GM23248 (cell line): ENCODE results near the gene IGFL3. TPM values are rescaled to one million over a fixed set of nuclear protein-coding genes. Genes with fewer than 3 reads are reported as not detected.

Source experiments
- DNase-seq: peaks from one replicate; pipeline ENCODE4 v3.0.0-alpha.2; 2015
- H2AFZ ChIP-seq: fragments of 200-600 bp; sonication (generic); 2 replicates; pipeline ENCODE4 v1.6.1; 2016; ENCODE audit warnings: antibody characterized with exemption
- H3F3A ChIP-seq: fragments of 200-600 bp; sonication (generic); 2 replicates; pipeline ENCODE4 v1.6.1; 2016; ENCODE audit warnings: mild to moderate bottlenecking, antibody characterized with exemption, mixed run types; ENCODE audit not compliant: insufficient read depth
- H3K27ac ChIP-seq: fragments of 200-600 bp; sonication (generic); 2 replicates; pipeline ENCODE4 v1.5.1; 2016; ENCODE audit warnings: mild to moderate bottlenecking
- H3K27me3 ChIP-seq: fragments of 200-600 bp; sonication (generic); replicated peaks from 2 replicates; pipeline ENCODE4 v1.6.1; 2016; ENCODE audit warnings: mild to moderate bottlenecking; ENCODE audit not compliant: insufficient read depth
- H3K36me3 ChIP-seq: fragments of 200-600 bp; sonication (generic); 2 replicates; pipeline ENCODE4 v1.6.1; 2016; ENCODE audit warnings: low read depth, mild to moderate bottlenecking
- H3K4me1 ChIP-seq: fragments of 200-600 bp; sonication (generic); 2 replicates; pipeline ENCODE4 v1.6.1; 2016; ENCODE audit warnings: mild to moderate bottlenecking; ENCODE audit not compliant: insufficient read depth
- H3K4me2 ChIP-seq: fragments of 200-600 bp; sonication (generic); one replicate; pipeline ENCODE4 v1.6.1; 2016; ENCODE audit warnings: mild to moderate bottlenecking; ENCODE audit not compliant: unreplicated experiment
- H3K4me3 ChIP-seq: fragments of 200-600 bp; sonication (generic); 2 replicates; pipeline ENCODE4 v1.5.1; 2016; ENCODE audit warnings: mild to moderate bottlenecking
- H3K79me2 ChIP-seq: fragments of 200-600 bp; sonication (generic); 2 replicates; pipeline ENCODE4 v1.6.1; 2016; ENCODE audit warnings: mild to moderate bottlenecking; ENCODE audit not compliant: insufficient read depth
- H3K9ac ChIP-seq: fragments of 200-600 bp; sonication (generic); 2 replicates; pipeline ENCODE4 v1.6.1; 2016; ENCODE audit warnings: mild to moderate bottlenecking
- H3K9me2 ChIP-seq: fragments of 200-600 bp; sonication (generic); 2 replicates; pipeline ENCODE4 v1.6.1; 2016; ENCODE audit warnings: mixed run types, mild to moderate bottlenecking, moderate library complexity; ENCODE audit not compliant: insufficient read depth
- H3K9me3 ChIP-seq: fragments of 200-600 bp; sonication (generic); one replicate; pipeline ENCODE4 v1.6.1; 2017; ENCODE audit warnings: low read depth
- H4K20me1 ChIP-seq: fragments of 200-600 bp; sonication (generic); 2 replicates; pipeline ENCODE4 v1.6.0; 2016; ENCODE audit not compliant: insufficient read depth
- EZH2 ChIP-seq: fragments of 200-600 bp; sonication (generic); IDR thresholded peaks from 2 replicates; pipeline ENCODE4 v1.6.1; 2018; ENCODE audit warnings: antibody characterized with exemption, mild to moderate bottlenecking; ENCODE audit not compliant: insufficient read depth, poor library complexity, severe bottlenecking
- EZH2phosphoT487 ChIP-seq: fragments of 200-600 bp; sonication (generic); IDR thresholded peaks from 2 replicates; pipeline ENCODE4 v1.6.1; 2018; ENCODE audit warnings: antibody characterized with exemption, moderate library complexity, mild to moderate bottlenecking, low read depth; ENCODE audit not compliant: insufficient read depth
- WGBS, 2 experiments: methylation state at CpG; one replicate each; pipeline ENCODE4 v1.1.6; 2015 to 2017; ENCODE audit warnings: low lambda C conversion rate in 2 of 2, low coverage in 1 of 2; ENCODE audit errors: missing lambda C conversion rate in 2 of 2; 5-methylcytosine and 5-hydroxymethylcytosine counted together
- in situ Hi-C: fragments of 300-500 bp; cut with MboI; formaldehyde crosslinking; loops from 2 replicates; pipeline ENCODE4 v1.15.0; 2020
- polyA plus RNA-seq: library from polyadenylated mRNA; unstranded; fragments of >200 nt; fragmentation: Nextera tagmentation; extraction: Ambion mirVana; gene quantifications from 2 replicates; pipeline ENCODE4 v1.2.1, GENCODE V29; 2016
- total RNA-seq: library from RNA; depleted of rRNA; stranded (reverse); fragments of >200 nt; shearing (Covaris generic); gene quantifications from 2 replicates; pipeline ENCODE4 v1.2.3, GENCODE V29; 2014

The IGFL3 gene
- total and polyA plus RNA-seq, 2 experiments from 2014 or later, result not detected

DNA sequence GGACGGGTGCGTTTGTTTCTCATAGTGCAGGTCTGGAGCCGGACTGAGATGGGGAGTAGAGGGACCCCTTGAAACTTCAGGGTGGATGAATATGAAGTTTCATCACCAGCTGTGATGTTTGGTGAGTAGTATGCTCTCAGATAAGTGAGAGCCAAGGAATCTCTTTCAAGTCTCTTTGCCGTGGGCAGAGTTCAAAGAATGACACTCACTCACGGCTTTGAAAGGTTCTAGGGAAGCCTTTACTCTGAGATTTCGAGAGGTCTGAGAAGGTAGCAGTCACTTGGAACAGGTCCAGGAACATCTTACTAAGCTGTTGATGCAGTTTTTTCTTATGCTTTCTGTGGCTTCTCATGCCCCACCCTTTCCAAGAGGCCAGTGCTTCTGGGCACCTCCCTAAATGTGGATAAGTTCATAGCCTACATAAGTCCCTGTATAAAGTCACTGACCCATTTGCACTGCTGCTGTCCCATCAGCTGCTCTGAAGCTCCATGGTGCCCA, 23.4 kb upstream of the IGFL3 start, which contains the start of gene IGFL2:
Gene IGFL2, plus strand, starts transcription at position 448 of the 498 bp plus-strand sequence. Its CDS starts 41 bp downstream, at position 489.
- Histone ChIP-seq H3K9ac (no peak within 1 kb of the TSS), H3K9me3 (no peaks in the 10 kb centered on the region), H2AFZ (no peak within 1 kb of the TSS), H3K36me3 (no peaks in the 10 kb centered on the region), H3F3A (no peaks in the 10 kb centered on the region), H3K4me2 (no peak within 1 kb of the TSS), H4K20me1 (no peaks in the 10 kb centered on the region), H3K27me3 (peaks cover 52% of the 10 kb centered on the region), H3K27ac (no peak within 1 kb of the TSS), H3K9me2 (no peaks in the 10 kb centered on the region), H3K4me3 (no peak within 1 kb of the TSS), H3K4me1 (no peaks in the 10 kb centered on the region), H3K79me2 (no peaks in the 10 kb centered on the region)
- peak; percentile 39 for DNase-seq
- no peak for TF ChIP-seq EZH2phosphoT487
- TF ChIP-seq EZH2, result no peak
- 46 to 54% methylated on average over 6 of the region's 6 CpGs for WGBS, 2 experiments
- in situ Hi-C loops, result no loop called here

DNA sequence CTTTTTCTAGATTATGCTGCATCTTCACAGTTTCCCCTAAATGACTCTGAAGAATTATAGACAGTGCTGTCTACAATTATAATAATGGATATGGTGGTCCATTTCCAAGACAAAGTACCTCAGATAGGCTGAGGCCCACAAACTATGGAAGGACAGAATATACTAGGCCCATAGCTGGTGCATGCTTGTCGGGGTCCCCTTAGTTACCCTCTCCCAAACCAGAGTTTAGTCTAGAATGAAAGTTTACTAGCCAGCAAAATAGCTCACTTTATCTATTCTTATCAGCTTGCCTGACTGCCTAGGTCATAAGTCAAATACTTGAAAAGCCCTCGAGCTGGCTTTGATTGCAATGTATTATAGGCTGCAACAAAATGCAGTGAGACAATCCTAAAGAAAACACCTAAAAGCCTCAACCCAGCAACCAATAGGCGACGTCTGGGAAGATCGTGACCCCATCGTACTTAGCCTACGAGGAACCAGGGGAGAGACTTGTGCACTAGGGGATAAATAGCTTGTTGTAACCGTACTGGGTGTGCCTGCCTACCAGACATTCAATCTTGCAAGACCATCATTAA, 22.8 kb upstream of the IGFL3 start:
- Histone ChIP-seq H2AFZ (no peak overlapping the region), H3K27ac (no peak overlapping the region), H3K9me2 (no peaks in the 10 kb centered on the region), H3K4me1 (no peaks in the 10 kb centered on the region), H3K27me3 (peaks cover 52% of the 10 kb centered on the region), H4K20me1 (no peaks in the 10 kb centered on the region), H3K9ac (no peak overlapping the region), H3K9me3 (no peaks in the 10 kb centered on the region), H3K4me3 (no peak overlapping the region), H3K4me2 (no peak overlapping the region), H3K36me3 (no peaks in the 10 kb centered on the region), H3K79me2 (no peaks in the 10 kb centered on the region), H3F3A (no peaks in the 10 kb centered on the region)
- DNase-seq, result no peak
- in situ Hi-C loops, result no loop called here
- TF ChIP-seq EZH2, result no peak
- TF ChIP-seq EZH2phosphoT487, result no peak
- 42 to 45% methylated on average over 8 of the region's 8 CpGs for WGBS, 2 experiments

DNA sequence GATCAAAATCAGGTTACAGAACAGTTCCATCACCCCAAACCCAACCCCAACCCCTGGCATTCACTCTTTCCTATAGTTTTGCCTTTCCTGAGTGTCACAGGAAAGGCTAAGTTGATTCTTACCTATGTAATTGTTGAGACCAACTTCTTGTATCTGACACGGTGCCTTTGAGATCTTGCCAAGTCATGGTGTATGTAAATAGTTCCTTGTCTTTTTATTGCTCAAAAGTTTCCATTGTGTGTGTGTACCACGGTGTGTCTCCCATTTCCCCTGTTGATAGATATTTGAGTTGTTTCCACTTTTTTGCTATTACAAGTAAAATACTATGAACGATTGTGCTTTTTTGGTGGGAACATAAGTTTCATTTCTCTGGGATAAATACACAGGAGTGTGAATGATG, 20.3 kb upstream of the IGFL3 start:
- H4K20me1 ChIP-seq, result no peaks in the 10 kb centered on the region
- no peak overlapping the region for H2AFZ ChIP-seq
- TF ChIP-seq EZH2 (no peak), EZH2phosphoT487 (no peak)
- no peaks in the 10 kb centered on the region for H3F3A ChIP-seq
- H3K79me2 ChIP-seq, result no peaks in the 10 kb centered on the region
- no peaks in the 10 kb centered on the region for H3K9me2 ChIP-seq
- in situ Hi-C loops, result no loop called here
- H3K4me1 ChIP-seq, result no peaks in the 10 kb centered on the region
- no peaks in the 10 kb centered on the region for H3K36me3 ChIP-seq
- 51 to 54% methylated on average over 3 of the region's 3 CpGs for WGBS, 2 experiments
- peaks cover 35% of the 10 kb centered on the region for H3K27me3 ChIP-seq
- H3K9ac ChIP-seq, result no peak overlapping the region
- H3K4me2 ChIP-seq, result no peak overlapping the region
- H3K9me3 ChIP-seq, result no peaks in the 10 kb centered on the region
- no peak for DNase-seq
- no peak overlapping the region for H3K4me3 ChIP-seq
- no peak overlapping the region for H3K27ac ChIP-seq

- Histone ChIP-seq H3K27ac (no peak overlapping the region), H3K9ac (no peak overlapping the region), H3K4me3 (no peak overlapping the region), H3K9me3 (no peaks in the 10 kb centered on the region), H3F3A (no peaks in the 10 kb centered on the region), H3K36me3 (no peaks in the 10 kb centered on the region), H3K4me2 (no peak overlapping the region), H3K79me2 (no peaks in the 10 kb centered on the region), H3K9me2 (no peaks in the 10 kb centered on the region), H3K27me3 (peaks cover 18% of the 10 kb centered on the region; the same call in 1 of the 2 replicates), H2AFZ (no peak overlapping the region), H3K4me1 (no peaks in the 10 kb centered on the region), H4K20me1 (no peaks in the 10 kb centered on the region)
- TF ChIP-seq EZH2phosphoT487, result no peak
- TF ChIP-seq EZH2, result no peak
- in situ Hi-C loops, result no loop called here
- WGBS, 2 experiments, result 41 to 45% methylated on average over 4 of the region's 4 CpGs
- DNase-seq, result no peak
Observed at GRCh38 chr19:46142294-46142693, 17.8 kb upstream of the IGFL3 start.
